H1 (cell line): ENCODE measurements around the gene MTAP. TPM values are rescaled to one million over a fixed set of nuclear protein-coding genes. Genes with fewer than 3 reads are reported as not detected.
A peak's percentile ranks its signal among the peaks of the same experiment; 100 is the strongest.

ENCODE experiments used
- CTCF ChIA-PET: fragments of 300-600 bp; sonication (Branson Sonifier 250); formaldehyde crosslinking; loops from one replicate; lab custom pipeline; 2021; ENCODE audit not compliant: partially characterized antibody; lab: Charles Lee
- POLR2A ChIA-PET: fragments of 300-600 bp; sonication (Branson Sonifier 250); formaldehyde crosslinking; loops from one replicate; lab custom pipeline; 2021; ENCODE audit warnings: inconsistent platforms; ENCODE audit not compliant: partially characterized antibody; lab: Charles Lee
- DNase-seq, 2 experiments: peaks; one replicate each; pipeline versions ENCODE4 v3.0.0 to v3.0.0-alpha.2; 2010 to 2022; ENCODE audit warnings: low spot score in 2 of 2, low read depth in 1 of 2, mixed read lengths in 1 of 2
- FAIRE-seq: peaks from 2 replicates; lab custom pipeline; 2011; peaks lifted over from hg19 to GRCh38; lab: Jason Lieb, UNC
- H2AFZ ChIP-seq: 2 replicates; pipeline ENCODE4 v1.8.1; 2012; ENCODE audit warnings: low read length, inconsistent platforms
- H2AK5ac ChIP-seq: 2 replicates; pipeline ENCODE4 v1.6.1; 2013; ENCODE audit warnings: low read depth, low read length
- H2BK120ac ChIP-seq: replicated peaks from 2 replicates; pipeline ENCODE3; 2013; ENCODE audit warnings: low read depth, low read length, inconsistent platforms
- H2BK12ac ChIP-seq: 2 replicates; pipeline ENCODE4 v1.6.1; 2013; ENCODE audit warnings: low read depth, low read length
- H2BK15ac ChIP-seq: 2 replicates; pipeline ENCODE4 v1.6.1; 2013; ENCODE audit warnings: low read length
- H2BK20ac ChIP-seq: 2 replicates; pipeline ENCODE4 v1.6.1; 2013; ENCODE audit warnings: low read length
- H2BK5ac ChIP-seq: 2 replicates; pipeline ENCODE4 v1.6.1; 2013; ENCODE audit warnings: low read depth, low read length
- H3K14ac ChIP-seq: 2 replicates; pipeline ENCODE4 v1.6.1; 2013; ENCODE audit warnings: inconsistent platforms; ENCODE audit not compliant: insufficient read length
- H3K18ac ChIP-seq: 2 replicates; pipeline ENCODE4 v1.6.1; 2013; ENCODE audit warnings: low read length; ENCODE audit errors: extremely low read depth
- H3K23ac ChIP-seq: 2 replicates; pipeline ENCODE4 v1.6.1; 2013; ENCODE audit warnings: inconsistent platforms; ENCODE audit not compliant: insufficient read length
- H3K23me2 ChIP-seq: 2 replicates; pipeline ENCODE4 v1.6.1; 2013; ENCODE audit warnings: low read depth, low read length
- H3K27ac ChIP-seq: 2 replicates; pipeline ENCODE4 v1.6.1; 2011; ENCODE audit warnings: low read depth, low read length, inconsistent platforms
- H3K27me3 ChIP-seq, 4 experiments: replicated peaks in 1 of 4; 1 replicate in 1 of 4; 2 replicates in 3 of 4; pipeline versions ENCODE4 v1.6.1 to v1.8.1; 2011 to 2013; ENCODE audit warnings: low read length in 3 of 4, mild to moderate bottlenecking in 3 of 4, inconsistent platforms in 2 of 4, mixed read lengths in 2 of 4, moderate library complexity in 1 of 4; ENCODE audit not compliant: control insufficient read depth in 3 of 4, insufficient read depth in 3 of 4; ENCODE audit errors: extremely low read depth in 1 of 4
- H3K36me3 ChIP-seq, 4 experiments: 2 replicates each; pipeline versions ENCODE4 v1.6.1 to v1.8.1; 2011 to 2013; ENCODE audit warnings: mild to moderate bottlenecking in 4 of 4, low read length in 3 of 4, moderate library complexity in 2 of 4, control low read depth in 1 of 4, inconsistent platforms in 1 of 4; ENCODE audit not compliant: insufficient read depth in 4 of 4, control insufficient read depth in 2 of 4
- H3K4ac ChIP-seq: replicated peaks from 2 replicates; pipeline ENCODE3; 2013; ENCODE audit warnings: low read length, low read depth, mixed read lengths, inconsistent platforms; ENCODE audit not compliant: insufficient read length
- H3K4me1 ChIP-seq, 4 experiments: replicated peaks in 1 of 4; 1 replicate in 1 of 4; 2 replicates in 3 of 4; pipeline versions ENCODE4 v1.6.1 to v1.8.1; 2011 to 2013; ENCODE audit warnings: low read length in 3 of 4, inconsistent platforms in 2 of 4, mixed read lengths in 1 of 4; ENCODE audit not compliant: insufficient read depth in 4 of 4, control insufficient read depth in 3 of 4
- H3K4me2 ChIP-seq, 2 experiments: 2 replicates each; pipeline versions ENCODE4 v1.6.1 to v1.8.1; 2011 to 2013; ENCODE audit warnings: low read depth in 2 of 2, low read length in 2 of 2, control low read depth in 1 of 2, inconsistent platforms in 1 of 2, mild to moderate bottlenecking in 1 of 2; ENCODE audit not compliant: insufficient read depth in 1 of 2
- H3K4me3 ChIP-seq, 4 experiments: fragments of 200-600, 300-600 bp in 1 of 4; sonication (generic), shearing (Covaris generic), sonication (Bioruptor Twin) in 1 of 4; 2 replicates each; pipeline versions ENCODE4 v1.5.1 to v1.8.1; 2011 to 2016; ENCODE audit warnings: low read length in 4 of 4, low read depth in 3 of 4, control low read depth in 2 of 4, inconsistent platforms in 2 of 4, mild to moderate bottlenecking in 2 of 4, mixed read lengths in 1 of 4, moderate library complexity in 1 of 4; ENCODE audit not compliant: insufficient read depth in 2 of 4; ENCODE audit errors: extremely low read depth in 1 of 4
- H3K56ac ChIP-seq: replicated peaks from 2 replicates; pipeline ENCODE3; 2013; ENCODE audit warnings: low read depth, mild to moderate bottlenecking, mixed read lengths, low read length, inconsistent platforms; ENCODE audit not compliant: insufficient read length
- H3K79me1 ChIP-seq: 2 replicates; pipeline ENCODE4 v1.6.1; 2013; ENCODE audit warnings: low read depth, low read length, control low read depth
- H3K79me2 ChIP-seq, 2 experiments: 2 replicates each; pipeline versions ENCODE4 v1.6.1 to v1.8.1; 2012 to 2013; ENCODE audit warnings: low read length in 2 of 2, mild to moderate bottlenecking in 2 of 2, inconsistent platforms in 1 of 2; ENCODE audit not compliant: insufficient read depth in 2 of 2, control insufficient read depth in 1 of 2
- H3K9ac ChIP-seq, 4 experiments: replicated peaks in 1 of 4; 1 replicate in 1 of 4; 2 replicates in 3 of 4; pipeline versions ENCODE4 v1.6.1 to v1.8.1; 2011 to 2013; ENCODE audit warnings: low read depth in 3 of 4, low read length in 3 of 4, control low read depth in 2 of 4, mild to moderate bottlenecking in 2 of 4, moderate library complexity in 2 of 4, inconsistent platforms in 1 of 4; ENCODE audit errors: extremely low read depth in 1 of 4
- H3K9me3 ChIP-seq, 2 experiments: 2 replicates each; pipeline versions ENCODE4 v1.6.1 to v1.8.1; 2012 to 2013; ENCODE audit warnings: mild to moderate bottlenecking in 2 of 2, moderate library complexity in 2 of 2, control low read depth in 1 of 2, inconsistent platforms in 1 of 2, low read depth in 1 of 2, low read length in 1 of 2, mixed read lengths in 1 of 2; ENCODE audit not compliant: insufficient read depth in 2 of 2
- H4K20me1 ChIP-seq, 2 experiments: replicated peaks in 1 of 2; 2 replicates each; pipeline versions ENCODE3 to v1.8.1; 2011 to 2013; ENCODE audit warnings: inconsistent platforms in 2 of 2, low read length in 2 of 2, mild to moderate bottlenecking in 1 of 2; ENCODE audit not compliant: insufficient read depth in 2 of 2, control insufficient read depth in 1 of 2
- H4K5ac ChIP-seq: 2 replicates; pipeline ENCODE4 v1.6.1; 2013; ENCODE audit warnings: low read length, low read depth, mixed read lengths, inconsistent platforms; ENCODE audit not compliant: insufficient read length
- H4K8ac ChIP-seq: 2 replicates; pipeline ENCODE4 v1.8.0; 2013; ENCODE audit warnings: mild to moderate bottlenecking, moderate library complexity, low read length, inconsistent platforms; ENCODE audit not compliant: insufficient read depth; ENCODE audit errors: extremely low read depth
- H4K91ac ChIP-seq: replicated peaks from 2 replicates; pipeline ENCODE3; 2013; ENCODE audit warnings: low read length, mixed read lengths, inconsistent platforms; ENCODE audit not compliant: insufficient read length
- CTBP2 ChIP-seq: IDR thresholded peaks from 2 replicates; pipeline ENCODE4 v1.7.0; 2011; ENCODE audit warnings: borderline replicate concordance, mild to moderate bottlenecking, moderate library complexity, mixed read lengths, low read length; ENCODE audit not compliant: insufficient read depth, insufficient read length
- CTCF ChIP-seq, 3 experiments: IDR thresholded peaks; 1 replicate in 2 of 3; 2 replicates in 1 of 3; pipeline versions ENCODE4 v1.5.1 to v1.6.1; 2011; ENCODE audit warnings: low read length in 3 of 3, mild to moderate bottlenecking in 3 of 3, inconsistent platforms in 2 of 3, low read depth in 1 of 3, moderate library complexity in 1 of 3; ENCODE audit not compliant: insufficient read depth in 1 of 3; ENCODE audit errors: control extremely low read depth in 1 of 3
- RAD21 ChIP-seq, 2 experiments: IDR thresholded peaks in 1 of 2; conservative IDR thresholded peaks in 1 of 2; 2 replicates each; pipeline ENCODE4 v1.6.1; 2011; ENCODE audit warnings: low read depth in 2 of 2, low read length in 2 of 2, improper control_type of control experiment in 1 of 2, inconsistent platforms in 1 of 2, mild to moderate bottlenecking in 1 of 2, moderate library complexity in 1 of 2
- WGBS, 2 experiments: shearing (Covaris generic) in 1 of 2; methylation state at CpG; one replicate each; pipeline versions ENCODE4 v1.1.6 to v1.1.7; 2013 to 2015; ENCODE audit warnings: low lambda C conversion rate in 2 of 2, mixed read lengths in 2 of 2, inconsistent platforms in 1 of 2, low coverage in 1 of 2, missing lambda C conversion rate in 1 of 2; ENCODE audit not compliant: insufficient replicate concordance in 2 of 2, insufficient coverage in 1 of 2, insufficient read length in 1 of 2; ENCODE audit errors: extremely low coverage in 1 of 2, missing lambda C conversion rate in 1 of 2; 5-methylcytosine and 5-hydroxymethylcytosine counted together
- polyA plus RNA-seq, 7 experiments: library from polyadenylated mRNA; depleted of rRNA in 3 of 7; stranded (reverse) in 5 of 7; unstranded in 2 of 7; fragments of >200 nt in 5 of 7; fragments of 200-250 nt in 2 of 7; gene quantifications; 1 replicate in 5 of 7; 2 replicates in 1 of 7; 4 replicates in 1 of 7; pipeline versions ENCODE4 v1.2.1 to v1.2.3, GENCODE V29; 2011 to 2013; ENCODE audit warnings: missing spikeins in 2 of 7, mixed read lengths in 2 of 7
- total RNA-seq: library from RNA; stranded (reverse); fragmentation: NEBNext Ultra II Directional; extraction: Animal tissue kit (Norgen Biotek cat#: 25700); gene quantifications from 2 replicates; pipeline ENCODE4 v1.2.1, GENCODE V29; 2021

The MTAP gene
- total and polyA plus RNA-seq, 2 of the 8 experiments (the other 6 are each of a cell fraction or from before 2014, with no cell fraction given), result 16.4 to 100 TPM

GRCh38 chr9:21904776-21905175, 102.3 kb downstream of the MTAP start:
- H3K4me1 ChIP-seq, result no peaks in the 10 kb centered on the region
- H3K27ac ChIP-seq, result no peak overlapping the region
- no peaks in the 10 kb centered on the region for H3K79me2 ChIP-seq
- H3K4me3 ChIP-seq, result no peak overlapping the region
- no peak overlapping the region for H2BK20ac ChIP-seq
- H3K79me1 ChIP-seq, result no peaks in the 10 kb centered on the region
- H3K4me2 ChIP-seq, result no peak overlapping the region
- CTCF ChIA-PET, result interaction anchor here (0.8 to 2.7 kb wide), 13 partner anchors 11 to 340 kb away, joined by 3 to 9 read pairs (median 4); partner anchors contain the start of gene CDKN2B
- H4K8ac ChIP-seq, result no peak overlapping the region; the same call in 1 of the 2 replicates
- no peak overlapping the region for H2BK12ac ChIP-seq
- no peak overlapping the region for H2AFZ ChIP-seq
- H2BK5ac ChIP-seq, result no peak overlapping the region
- peaks cover 0 to under 1% of the 10 kb centered on the region in 2 experiments; a peak in 1 of 4 replicates for H3K9me3 ChIP-seq
- no peak overlapping the region for H4K91ac ChIP-seq
- H3K9ac ChIP-seq, result no peak overlapping the region
- H3K56ac ChIP-seq, result no peak overlapping the region
- TF ChIP-seq CTCF (IDR thresholded peaks at IDR 0.05; ENCODE audit: control extremely low read depth in 1 of 3, insufficient read depth in 1 of 3, low read depth in 1 of 3, low read length in 3 of 3) (peak; percentile 37 to 57 (median 42)), RAD21 (IDR thresholded peaks at IDR 0.05 in 1 of 2, conservative IDR thresholded peaks at IDR 0.05 in 1 of 2; ENCODE audit: low read depth in 2 of 2, low read length in 2 of 2) (peak; percentile 31 to 43), CTBP2 (no peak)
- no peak overlapping the region for H2BK120ac ChIP-seq
- FAIRE-seq (peak; percentile 32), DNase-seq (no peak)
- no peak overlapping the region for H3K14ac ChIP-seq
- H3K23me2 ChIP-seq, result no peaks in the 10 kb centered on the region; the same call in 1 of the 2 replicates
- no peak overlapping the region for H2BK15ac ChIP-seq
- no peak overlapping the region for H3K18ac ChIP-seq
- H3K23ac ChIP-seq, result no peak overlapping the region
- H2AK5ac ChIP-seq, result no peak overlapping the region
- POLR2A ChIA-PET, result no interaction called here
- H4K20me1 ChIP-seq, result peaks cover 0 to 2% of the 10 kb centered on the region in 2 experiments
- no peaks in the 10 kb centered on the region for H3K36me3 ChIP-seq
- H4K5ac ChIP-seq, result no peak overlapping the region
- H3K27me3 ChIP-seq, result no peaks in the 10 kb centered on the region
- H3K4ac ChIP-seq, result no peak overlapping the region
- 64% methylated on average over 3 of the region's 3 CpGs; no CpG with 5 or more reads in 1 of the 2 experiments for WGBS, 2 experiments
